BE2C (cell line): Measurements from ENCODE around the gene SIGLECL1.

Experiments used
- DNase-seq: peaks from one replicate; pipeline ENCODE4 v3.0.0-alpha.2; 2020
- H3K27me3 ChIP-seq: fragments of 250-450 bp; sonication (Bioruptor Pico); 2 replicates; pipeline ENCODE4 v1.5.1; 2020; ENCODE audit warnings: mild to moderate bottlenecking
- H3K36me3 ChIP-seq: fragments of 250-450 bp; sonication (Bioruptor Pico); 2 replicates; pipeline ENCODE4 v1.5.1; 2020; ENCODE audit warnings: mild to moderate bottlenecking
- H3K4me1 ChIP-seq: fragments of 250-450 bp; sonication (Bioruptor Pico); 2 replicates; pipeline ENCODE4 v1.5.1; 2020
- H3K4me3 ChIP-seq: 2 replicates; pipeline ENCODE4 v1.5.1; 2011; ENCODE audit warnings: low read depth, low read length
- H3K9me3 ChIP-seq: fragments of 250-450 bp; sonication (Bioruptor Pico); 2 replicates; pipeline ENCODE4 v1.5.1; 2020
- TF ChIP-seq, protein P1 (sequence below): IDR thresholded peaks from 2 replicates; pipeline ENCODE4 v1.5.1; 2012; ENCODE audit warnings: mild to moderate bottlenecking, low read depth, low read length

The SIGLECL1 gene

DNA sequence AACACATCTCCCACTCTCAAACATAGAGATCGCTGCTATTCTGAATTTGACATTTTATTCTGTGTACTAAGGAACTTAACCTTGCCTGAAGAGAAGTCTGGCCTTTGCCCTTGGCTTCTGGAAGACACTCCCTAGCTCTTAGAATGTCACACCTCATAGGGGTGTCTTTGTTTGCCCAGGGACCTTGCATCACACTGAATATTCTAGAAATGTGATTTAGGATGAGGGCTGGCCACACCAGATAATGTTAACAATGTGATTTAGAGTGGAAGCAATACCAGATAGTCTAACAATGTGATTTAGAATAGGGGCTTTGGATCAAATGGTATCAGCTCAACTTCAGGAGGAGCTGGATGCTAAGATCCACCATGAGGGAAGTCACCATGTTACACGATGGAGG lies 6.6 kb downstream of the SIGLECL1 start:
- Histone ChIP-seq H3K36me3 (no peaks in the 10 kb centered on the region), H3K4me3 (no peak overlapping the region), H3K9me3 (no peaks in the 10 kb centered on the region; the same call in 1 of the 2 replicates), H3K4me1 (no peaks in the 10 kb centered on the region), H3K27me3 (peaks cover 24% of the 10 kb centered on the region)
- TF ChIP-seq, protein P1, sequence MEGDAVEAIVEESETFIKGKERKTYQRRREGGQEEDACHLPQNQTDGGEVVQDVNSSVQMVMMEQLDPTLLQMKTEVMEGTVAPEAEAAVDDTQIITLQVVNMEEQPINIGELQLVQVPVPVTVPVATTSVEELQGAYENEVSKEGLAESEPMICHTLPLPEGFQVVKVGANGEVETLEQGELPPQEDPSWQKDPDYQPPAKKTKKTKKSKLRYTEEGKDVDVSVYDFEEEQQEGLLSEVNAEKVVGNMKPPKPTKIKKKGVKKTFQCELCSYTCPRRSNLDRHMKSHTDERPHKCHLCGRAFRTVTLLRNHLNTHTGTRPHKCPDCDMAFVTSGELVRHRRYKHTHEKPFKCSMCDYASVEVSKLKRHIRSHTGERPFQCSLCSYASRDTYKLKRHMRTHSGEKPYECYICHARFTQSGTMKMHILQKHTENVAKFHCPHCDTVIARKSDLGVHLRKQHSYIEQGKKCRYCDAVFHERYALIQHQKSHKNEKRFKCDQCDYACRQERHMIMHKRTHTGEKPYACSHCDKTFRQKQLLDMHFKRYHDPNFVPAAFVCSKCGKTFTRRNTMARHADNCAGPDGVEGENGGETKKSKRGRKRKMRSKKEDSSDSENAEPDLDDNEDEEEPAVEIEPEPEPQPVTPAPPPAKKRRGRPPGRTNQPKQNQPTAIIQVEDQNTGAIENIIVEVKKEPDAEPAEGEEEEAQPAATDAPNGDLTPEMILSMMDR, result no peak
- DNase-seq, result no peak

DNA sequence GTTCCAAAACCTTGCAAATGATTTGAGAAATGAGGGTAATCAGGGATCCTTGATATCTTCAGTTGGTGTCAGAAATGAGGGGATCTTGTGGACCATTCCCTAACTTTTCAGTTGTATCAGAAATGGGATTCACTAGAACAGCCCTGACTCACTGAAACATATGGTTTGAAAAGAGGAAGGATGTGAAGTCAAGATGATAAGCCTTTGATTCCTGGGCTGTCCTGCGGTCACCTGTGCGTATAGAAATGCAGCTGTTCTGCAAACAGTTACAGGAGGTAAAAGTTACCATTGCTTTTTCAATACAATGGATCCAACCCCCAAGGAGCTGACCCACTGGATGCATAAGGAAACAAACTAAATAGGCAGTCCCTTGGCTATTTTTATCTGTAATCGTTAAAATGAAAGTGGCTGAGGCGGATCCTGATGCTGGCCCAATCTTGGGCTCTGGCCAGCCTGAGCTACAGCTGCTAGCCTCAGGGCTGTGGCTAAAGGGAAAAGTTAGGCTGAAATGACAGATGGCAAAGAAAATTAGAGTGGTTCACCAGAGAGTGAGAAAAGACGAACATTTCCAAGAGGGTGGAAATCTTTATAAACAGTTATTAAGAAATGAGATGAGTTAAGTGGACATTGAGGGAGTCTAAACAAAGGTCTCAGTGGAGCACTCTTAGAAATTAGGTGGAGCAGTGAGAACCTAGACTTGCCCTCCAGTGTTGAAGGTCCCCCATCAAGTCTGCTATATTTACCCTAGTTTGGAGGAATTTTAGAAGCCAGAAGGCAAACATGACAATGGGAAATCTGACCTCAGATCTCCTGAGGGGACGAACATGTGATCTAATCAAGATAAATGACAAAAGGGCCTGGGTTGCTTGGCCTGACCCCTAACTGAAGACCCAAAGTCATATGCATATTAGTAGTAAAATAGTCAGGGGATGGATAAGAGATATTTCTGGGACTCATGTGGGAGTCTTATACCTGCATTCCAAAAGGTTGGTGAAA lies 7.6 kb downstream of the SIGLECL1 start:
- H3K9me3 ChIP-seq, result no peaks in the 10 kb centered on the region; the same call in 1 of the 2 replicates
- TF ChIP-seq, protein P1, result no peak

DNA sequence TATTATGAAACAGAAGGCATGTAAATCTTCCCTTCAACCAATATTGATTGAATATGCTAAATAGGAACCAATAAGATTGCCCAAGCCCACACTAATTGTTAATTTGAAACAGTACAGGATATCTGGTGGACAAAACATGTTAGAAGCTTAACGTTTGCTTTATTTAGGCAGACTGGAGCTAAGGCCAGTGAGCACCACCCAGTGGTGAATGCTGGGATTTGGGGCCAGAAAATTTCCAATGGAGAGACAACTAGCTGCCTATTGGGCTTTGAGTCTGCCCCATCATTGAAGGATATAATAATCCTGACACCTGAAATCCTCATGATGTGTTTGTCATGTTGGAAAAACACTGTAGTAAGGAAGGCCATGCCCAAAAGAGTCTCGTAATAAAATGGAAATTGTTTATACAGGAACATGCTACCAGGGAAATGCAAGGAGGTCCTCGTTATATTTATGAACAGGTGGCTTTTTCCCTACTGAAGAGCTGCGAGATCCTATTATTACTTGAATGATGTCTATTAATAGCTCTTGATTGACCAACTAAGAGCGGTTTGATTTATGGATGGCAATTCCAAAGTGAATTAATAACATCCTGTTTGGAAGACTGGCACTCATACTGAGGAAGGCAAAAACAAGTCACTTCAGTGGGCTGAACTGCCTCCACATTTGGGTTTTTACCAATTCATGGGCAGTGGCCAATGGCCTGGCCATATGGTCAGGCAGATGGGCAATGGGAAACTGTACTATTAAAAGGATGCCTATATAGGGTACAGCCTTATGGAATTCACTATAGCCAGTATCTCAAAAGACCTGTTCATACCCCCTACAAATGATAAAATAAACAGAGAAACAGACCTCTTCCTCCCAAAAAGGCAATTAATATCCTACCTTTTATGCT lies 8.7 kb downstream of the SIGLECL1 start:
- H3K4me1 ChIP-seq, result no peaks in the 10 kb centered on the region
- DNase-seq, result peak; percentile 41
- TF ChIP-seq, protein P1, result peak; percentile 82
- H3K9me3 ChIP-seq, result no peaks in the 10 kb centered on the region; the same call in 1 of the 2 replicates
- peaks cover 40% of the 10 kb centered on the region for H3K27me3 ChIP-seq
- H3K4me3 ChIP-seq, result no peak overlapping the region
- H3K36me3 ChIP-seq, result no peaks in the 10 kb centered on the region

More for the DNA sequence above, 7.6 kb downstream of the SIGLECL1 start:
- H3K4me1 ChIP-seq, result no peaks in the 10 kb centered on the region
- H3K27me3 ChIP-seq, result peaks cover 34% of the 10 kb centered on the region
- H3K36me3 ChIP-seq, result no peaks in the 10 kb centered on the region
- H3K4me3 ChIP-seq, result no peak overlapping the region
- DNase-seq, result no peak

DNA sequence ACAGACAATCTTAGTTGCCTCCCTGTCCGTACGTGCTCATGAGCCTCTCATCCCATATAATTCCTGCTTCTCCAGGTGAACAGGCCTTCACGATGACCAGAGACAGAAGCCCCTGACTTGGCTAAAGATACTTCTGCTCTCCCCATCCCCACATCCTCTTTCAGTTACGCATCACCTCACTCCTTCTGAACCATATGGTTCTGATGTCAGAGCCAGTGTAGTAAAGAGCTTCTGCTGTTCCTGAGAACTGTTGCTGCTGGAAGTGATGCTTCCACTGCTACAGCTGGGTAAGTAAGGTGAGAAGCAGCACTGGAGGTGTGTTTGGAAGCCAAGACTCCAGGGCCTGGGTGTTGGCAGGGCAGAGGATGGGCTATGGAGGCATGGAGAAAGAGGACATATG lies 12.9 kb downstream of the SIGLECL1 start:
- Histone ChIP-seq H3K4me1 (no peaks in the 10 kb centered on the region), H3K27me3 (peaks cover 49% of the 10 kb centered on the region)
- TF ChIP-seq, protein P1, result no peak

DNA sequence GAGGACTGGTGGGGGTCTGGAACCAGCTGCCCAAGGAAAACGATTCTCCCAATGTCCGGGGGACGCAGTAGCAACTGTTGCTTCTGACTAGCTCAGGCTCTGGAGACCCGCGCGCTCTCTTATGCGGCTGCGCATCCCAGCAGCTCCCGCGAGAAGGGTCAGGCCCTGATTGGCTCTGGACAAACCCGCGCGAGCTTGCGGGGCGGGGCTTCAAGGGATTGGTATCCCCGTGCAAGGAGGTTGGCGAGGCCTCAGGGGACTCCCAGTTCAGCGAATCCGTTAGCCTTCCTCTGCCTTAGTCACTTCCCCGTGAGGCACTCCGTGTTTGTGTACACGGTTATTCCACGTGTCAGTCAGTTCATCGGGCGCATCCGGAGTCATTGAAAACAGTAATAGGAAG lies 20.2 kb downstream of the SIGLECL1 start:
- Histone ChIP-seq H3K9me3 (no peaks in the 10 kb centered on the region), H3K27me3 (no peaks in the 10 kb centered on the region), H3K4me3 (no peak overlapping the region), H3K36me3 (no peaks in the 10 kb centered on the region), H3K4me1 (no peaks in the 10 kb centered on the region)
- TF ChIP-seq, protein P1, result no peak
- no peak for DNase-seq

More for the DNA sequence above, 12.9 kb downstream of the SIGLECL1 start:
- no peaks in the 10 kb centered on the region for H3K9me3 ChIP-seq
- H3K4me3 ChIP-seq, result no peak overlapping the region
- DNase-seq, result no peak
- H3K36me3 ChIP-seq, result no peaks in the 10 kb centered on the region
